Measurements from ENCODE around the gene GRM2.

GRCh38 chr3:51673802-51674654 lies 32.8 kb upstream of the GRM2 start:
- TF ChIP-seq POLR2AphosphoS5 (IDR thresholded peaks at IDR 0.05; ENCODE audit: low read depth, low read length) (no peak), TAF1 (IDR thresholded peaks at IDR 0.05; ENCODE audit: borderline replicate concordance, insufficient read depth, low read length) (no peak), REST (IDR thresholded peaks at IDR 0.05; ENCODE audit: insufficient read depth in 1 of 2, low read depth in 2 of 2, low read length in 2 of 2) (no peak), SIN3A (IDR thresholded peaks at IDR 0.05; ENCODE audit: borderline replicate concordance, insufficient read depth, low read length) (no peak), FOXP2 (optimal IDR thresholded peaks at IDR 0.05; ENCODE audit: borderline replicate concordance, extremely low read depth, extremely low read length, insufficient read depth) (no peak)

Measured in PFSK-1 (cell line).